22Rv1 (cell line): Measurements from ENCODE around the gene DMKN.

ENCODE experiments used
- ZFX ChIP-seq: fragments of 450-650 bp; IDR thresholded peaks from 2 replicates; pipeline ENCODE4 v1.6.1; 2017; ENCODE audit warnings: antibody characterized with exemption, borderline replicate concordance
- TF ChIP-seq, protein P1 (sequence below): fragments of 450-650 bp; IDR thresholded peaks from 2 replicates; pipeline ENCODE4 v1.5.1; 2017; ENCODE audit warnings: mild to moderate bottlenecking

DNA sequence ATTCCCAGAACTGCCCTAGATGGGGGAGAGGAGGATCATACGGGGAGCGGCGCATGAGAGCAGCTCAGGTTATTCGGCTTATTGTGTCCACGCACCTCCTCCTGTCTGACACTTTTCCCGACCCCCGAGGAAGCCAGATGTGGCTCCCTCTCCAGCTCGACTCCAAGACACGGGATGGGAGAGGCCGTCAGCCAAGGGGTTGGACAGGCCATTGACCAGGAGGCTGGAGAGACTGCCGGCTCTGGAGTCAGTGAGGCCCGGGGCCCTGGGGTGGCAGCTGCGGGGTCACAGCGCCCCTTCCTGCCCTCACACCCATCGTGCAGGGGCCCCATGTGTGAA, 2.9 kb downstream of the DMKN start:
- TF ChIP-seq, protein P1, sequence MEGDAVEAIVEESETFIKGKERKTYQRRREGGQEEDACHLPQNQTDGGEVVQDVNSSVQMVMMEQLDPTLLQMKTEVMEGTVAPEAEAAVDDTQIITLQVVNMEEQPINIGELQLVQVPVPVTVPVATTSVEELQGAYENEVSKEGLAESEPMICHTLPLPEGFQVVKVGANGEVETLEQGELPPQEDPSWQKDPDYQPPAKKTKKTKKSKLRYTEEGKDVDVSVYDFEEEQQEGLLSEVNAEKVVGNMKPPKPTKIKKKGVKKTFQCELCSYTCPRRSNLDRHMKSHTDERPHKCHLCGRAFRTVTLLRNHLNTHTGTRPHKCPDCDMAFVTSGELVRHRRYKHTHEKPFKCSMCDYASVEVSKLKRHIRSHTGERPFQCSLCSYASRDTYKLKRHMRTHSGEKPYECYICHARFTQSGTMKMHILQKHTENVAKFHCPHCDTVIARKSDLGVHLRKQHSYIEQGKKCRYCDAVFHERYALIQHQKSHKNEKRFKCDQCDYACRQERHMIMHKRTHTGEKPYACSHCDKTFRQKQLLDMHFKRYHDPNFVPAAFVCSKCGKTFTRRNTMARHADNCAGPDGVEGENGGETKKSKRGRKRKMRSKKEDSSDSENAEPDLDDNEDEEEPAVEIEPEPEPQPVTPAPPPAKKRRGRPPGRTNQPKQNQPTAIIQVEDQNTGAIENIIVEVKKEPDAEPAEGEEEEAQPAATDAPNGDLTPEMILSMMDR, result peak; percentile 70
- no peak for TF ChIP-seq ZFX
